Loucy (cell line): ENCODE measurements around the gene SLC17A8.

ENCODE experiments used
- H2AFZ ChIP-seq: fragments of 200-600 bp; sonication (generic); 2 replicates; pipeline ENCODE4 v1.6.0; 2016; ENCODE audit warnings: antibody characterized with exemption, mild to moderate bottlenecking, low read length, moderate library complexity
- H3F3A ChIP-seq: fragments of 200-600 bp; 2 replicates; pipeline ENCODE4 v1.6.0; 2016; ENCODE audit warnings: antibody characterized with exemption, low read depth, mild to moderate bottlenecking
- H3K27me3 ChIP-seq: fragments of 200-600 bp; sonication (generic); 2 replicates; pipeline ENCODE4 v1.6.1; 2014; ENCODE audit warnings: low read length, mild to moderate bottlenecking; ENCODE audit not compliant: insufficient read depth, poor library complexity, severe bottlenecking
- H3K36me3 ChIP-seq: fragments of 200-600 bp; sonication (generic); 2 replicates; pipeline ENCODE4 v1.6.1; 2016; ENCODE audit warnings: low read length; ENCODE audit not compliant: insufficient read depth
- H3K4me1 ChIP-seq: fragments of 200-600 bp; sonication (generic); 2 replicates; pipeline ENCODE4 v1.5.1; 2014; ENCODE audit warnings: low read length, mild to moderate bottlenecking; ENCODE audit not compliant: insufficient read depth, poor library complexity, severe bottlenecking
- H3K4me2 ChIP-seq: fragments of 200-600 bp; sonication (generic); 2 replicates; pipeline ENCODE4 v1.6.0; 2014; ENCODE audit warnings: antibody characterized with exemption, low read length, low read depth, mild to moderate bottlenecking; ENCODE audit not compliant: poor library complexity, severe bottlenecking
- H3K4me3 ChIP-seq: fragments of 200-600 bp; sonication (generic); 2 replicates; pipeline ENCODE4 v1.5.1; 2014; ENCODE audit warnings: low read length, mild to moderate bottlenecking, mixed read lengths; ENCODE audit not compliant: poor library complexity, severe bottlenecking
- H3K79me2 ChIP-seq: fragments of 200-600 bp; sonication (generic); 2 replicates; pipeline ENCODE4 v1.6.1; 2014; ENCODE audit warnings: low read length; ENCODE audit not compliant: insufficient read depth
- H3K9ac ChIP-seq: fragments of 200-600 bp; sonication (generic); 2 replicates; pipeline ENCODE4 v1.6.0; 2014; ENCODE audit warnings: mild to moderate bottlenecking, low read depth, low read length, moderate library complexity; ENCODE audit not compliant: poor library complexity, severe bottlenecking
- H3K9me2 ChIP-seq: fragments of 200-600 bp; sonication (generic); replicated peaks from 2 replicates; pipeline ENCODE4 v1.6.1; 2016; ENCODE audit warnings: low read depth, low read length, mixed read lengths
- H3K9me3 ChIP-seq: fragments of 200-600 bp; sonication (generic); 2 replicates; pipeline ENCODE4 v1.6.1; 2014; ENCODE audit warnings: mild to moderate bottlenecking, antibody characterized with exemption, low read length, low read depth; ENCODE audit not compliant: insufficient read depth
- H4K20me1 ChIP-seq: fragments of 200-600 bp; sonication (generic); 2 replicates; pipeline ENCODE4 v1.6.0; 2014; ENCODE audit warnings: antibody characterized with exemption, low read length, mild to moderate bottlenecking; ENCODE audit not compliant: insufficient read depth, poor library complexity, severe bottlenecking
- EZH2phosphoT487 ChIP-seq: fragments of 200-600 bp; IDR thresholded peaks from 2 replicates; pipeline ENCODE4 v1.6.1; 2018; ENCODE audit warnings: antibody characterized with exemption, mild to moderate bottlenecking, moderate library complexity, borderline replicate concordance
- TF ChIP-seq, protein P1 (sequence below): fragments of 200-600 bp; sonication (generic); conservative IDR thresholded peaks from 2 replicates; pipeline ENCODE4 v1.5.1; 2014; ENCODE audit warnings: mild to moderate bottlenecking, antibody characterized with exemption, low read length

The SLC17A8 gene

DNA sequence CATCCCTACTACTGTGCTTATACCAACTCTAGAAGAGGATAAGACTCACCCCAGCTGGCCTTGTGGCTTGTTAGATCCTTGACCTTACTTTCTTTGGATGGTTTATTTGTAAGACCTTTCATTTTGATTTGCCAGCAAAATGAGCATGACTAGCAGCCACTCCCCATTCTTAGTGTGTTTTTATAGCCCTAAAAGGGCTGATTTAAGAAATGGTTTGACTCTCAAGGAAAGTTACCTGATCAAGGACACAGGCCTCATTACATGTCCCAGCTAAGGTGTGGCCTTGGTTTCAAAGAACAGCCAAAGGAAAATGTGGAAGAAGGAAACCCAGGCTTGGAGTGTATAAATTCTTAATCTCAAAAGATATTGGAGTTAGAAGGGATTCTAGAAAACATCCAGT lies 41.4 kb downstream of the SLC17A8 start:
- Histone ChIP-seq H3K4me1 (no peaks in the 10 kb centered on the region), H3K4me2 (no peak overlapping the region), H3K36me3 (no peaks in the 10 kb centered on the region), H3K4me3 (no peak overlapping the region), H3K79me2 (no peaks in the 10 kb centered on the region), H4K20me1 (no peaks in the 10 kb centered on the region), H3K9me2 (no peaks in the 10 kb centered on the region), H3K9ac (no peak overlapping the region), H3K27me3 (no peaks in the 10 kb centered on the region), H2AFZ (no peak overlapping the region), H3F3A (no peaks in the 10 kb centered on the region), H3K9me3 (no peaks in the 10 kb centered on the region)
- TF ChIP-seq, protein P1, sequence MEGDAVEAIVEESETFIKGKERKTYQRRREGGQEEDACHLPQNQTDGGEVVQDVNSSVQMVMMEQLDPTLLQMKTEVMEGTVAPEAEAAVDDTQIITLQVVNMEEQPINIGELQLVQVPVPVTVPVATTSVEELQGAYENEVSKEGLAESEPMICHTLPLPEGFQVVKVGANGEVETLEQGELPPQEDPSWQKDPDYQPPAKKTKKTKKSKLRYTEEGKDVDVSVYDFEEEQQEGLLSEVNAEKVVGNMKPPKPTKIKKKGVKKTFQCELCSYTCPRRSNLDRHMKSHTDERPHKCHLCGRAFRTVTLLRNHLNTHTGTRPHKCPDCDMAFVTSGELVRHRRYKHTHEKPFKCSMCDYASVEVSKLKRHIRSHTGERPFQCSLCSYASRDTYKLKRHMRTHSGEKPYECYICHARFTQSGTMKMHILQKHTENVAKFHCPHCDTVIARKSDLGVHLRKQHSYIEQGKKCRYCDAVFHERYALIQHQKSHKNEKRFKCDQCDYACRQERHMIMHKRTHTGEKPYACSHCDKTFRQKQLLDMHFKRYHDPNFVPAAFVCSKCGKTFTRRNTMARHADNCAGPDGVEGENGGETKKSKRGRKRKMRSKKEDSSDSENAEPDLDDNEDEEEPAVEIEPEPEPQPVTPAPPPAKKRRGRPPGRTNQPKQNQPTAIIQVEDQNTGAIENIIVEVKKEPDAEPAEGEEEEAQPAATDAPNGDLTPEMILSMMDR: no peak

DNA sequence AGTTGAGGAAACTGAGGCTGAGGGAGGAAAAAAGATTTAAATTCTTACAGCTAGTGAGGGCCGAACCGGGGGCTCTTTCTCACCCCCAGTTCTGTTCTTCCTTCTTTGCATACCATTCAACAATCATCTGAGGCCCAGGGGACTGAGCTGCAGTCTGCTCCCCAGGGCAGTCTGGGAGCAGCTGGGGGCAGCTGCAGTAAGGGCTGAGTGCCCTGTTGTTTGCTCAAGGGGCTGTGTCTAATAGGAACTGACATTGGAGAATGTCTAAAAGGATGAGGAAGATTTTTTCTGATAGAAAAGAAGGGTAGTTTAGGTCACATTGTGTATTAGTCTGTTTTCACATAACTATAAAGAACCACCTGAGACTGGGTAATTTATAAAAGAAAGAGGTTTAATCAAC lies 42.2 kb downstream of the SLC17A8 start:
- H2AFZ ChIP-seq: no peak overlapping the region
- H3K27me3 ChIP-seq: no peaks in the 10 kb centered on the region
- no peaks in the 10 kb centered on the region for H3K9me2 ChIP-seq
- H4K20me1 ChIP-seq: no peaks in the 10 kb centered on the region
- no peaks in the 10 kb centered on the region for H3K4me1 ChIP-seq
- H3K4me2 ChIP-seq: no peak overlapping the region
- H3F3A ChIP-seq: no peaks in the 10 kb centered on the region
- no peak overlapping the region for H3K9ac ChIP-seq
- H3K9me3 ChIP-seq: no peaks in the 10 kb centered on the region
- TF ChIP-seq EZH2phosphoT487: no peak
- TF ChIP-seq, protein P1: no peak
- no peaks in the 10 kb centered on the region for H3K79me2 ChIP-seq
- no peaks in the 10 kb centered on the region for H3K36me3 ChIP-seq
- H3K4me3 ChIP-seq: no peak overlapping the region

DNA sequence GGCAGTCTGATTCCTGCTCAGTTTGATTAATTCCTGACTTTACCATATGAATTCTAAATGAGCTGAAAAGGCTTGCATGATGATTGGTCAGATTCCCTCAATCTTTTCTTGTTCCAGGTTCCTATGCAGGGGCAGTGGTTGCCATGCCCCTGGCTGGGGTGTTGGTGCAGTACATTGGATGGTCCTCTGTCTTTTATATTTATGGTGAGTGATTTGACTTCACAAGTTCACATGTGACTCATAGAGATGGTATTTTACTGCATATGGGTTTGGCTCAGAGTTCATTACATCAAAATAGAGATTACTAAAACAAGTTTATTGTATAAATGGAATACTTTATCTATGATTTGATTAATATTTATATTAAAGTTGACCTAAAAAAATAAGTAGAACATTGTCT lies 44.8 kb downstream of the SLC17A8 start:
- TF ChIP-seq, protein P1: no peak
- TF ChIP-seq EZH2phosphoT487: no peak
- Histone ChIP-seq H3F3A (no peaks in the 10 kb centered on the region), H3K9ac (no peak overlapping the region)

More for the DNA sequence above, 44.8 kb downstream of the SLC17A8 start:
- no peaks in the 10 kb centered on the region for H3K27me3 ChIP-seq
- no peaks in the 10 kb centered on the region for H3K79me2 ChIP-seq
- H3K4me2 ChIP-seq: no peak overlapping the region
- no peaks in the 10 kb centered on the region for H3K4me1 ChIP-seq
- no peak overlapping the region for H3K4me3 ChIP-seq
- H3K9me3 ChIP-seq: no peaks in the 10 kb centered on the region
- H3K36me3 ChIP-seq: no peaks in the 10 kb centered on the region
- no peaks in the 10 kb centered on the region for H4K20me1 ChIP-seq
- H3K9me2 ChIP-seq: no peaks in the 10 kb centered on the region
- H2AFZ ChIP-seq: no peak overlapping the region
